ENCODE measurements around the gene APLP1. TPM values are rescaled to one million over a fixed set of nuclear protein-coding genes. Genes with fewer than 3 reads are reported as not detected.

APLP1 gene
- total RNA-seq, 1 experiment from 2014 or later = 2.0 TPM

DNA sequence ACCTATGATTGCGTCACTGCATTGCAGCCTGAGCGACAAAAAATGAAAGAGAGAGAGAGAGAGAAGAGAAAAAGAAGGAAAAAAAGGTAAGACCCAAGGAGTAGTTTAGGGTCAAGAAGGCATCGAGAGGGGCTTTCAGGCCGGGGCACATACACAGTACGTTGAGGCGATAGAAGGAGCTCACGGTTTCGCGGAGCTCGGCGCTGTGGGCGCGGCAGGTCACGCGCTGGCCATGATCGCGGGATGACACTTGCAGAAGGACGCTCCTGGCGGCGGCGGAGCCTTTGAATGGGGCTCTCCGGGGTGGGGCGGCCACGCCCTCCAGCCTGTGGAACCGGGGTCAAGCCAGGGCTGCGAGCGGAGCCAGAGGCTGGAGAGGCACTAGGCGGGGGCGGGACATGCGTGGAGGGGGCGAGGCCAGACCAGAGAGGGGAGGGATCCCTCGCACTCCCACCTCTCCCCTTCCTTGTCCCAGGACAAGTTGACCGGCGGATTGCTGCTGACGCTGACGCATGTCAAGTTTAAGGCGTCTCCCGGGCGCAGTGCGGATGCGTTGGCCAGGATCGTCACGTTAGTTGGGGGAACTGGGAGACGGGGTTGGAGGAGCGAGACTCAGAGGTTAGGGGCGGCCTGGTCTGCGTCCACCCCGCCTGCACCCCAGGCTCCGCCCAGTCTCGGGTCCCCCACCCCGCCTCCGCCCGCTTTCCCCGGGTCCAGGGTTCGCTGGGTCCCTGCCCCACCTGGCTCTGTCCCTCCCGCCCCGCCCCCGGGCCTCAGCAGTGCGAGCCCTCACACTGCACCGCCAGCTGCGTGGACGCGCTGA, 22.9 kb upstream of the APLP1 start:
- H3K4me1 ChIP-seq (replicated peaks; ENCODE audit: insufficient read depth) = no peaks in the 10 kb centered on the region
- CTCF ChIA-PET = no interaction called here
- H4K20me1 ChIP-seq (ENCODE audit: insufficient read depth) = no peaks in the 10 kb centered on the region
- peaks cover 81% of the 10 kb centered on the region for H3K27me3 ChIP-seq (ENCODE audit: insufficient read depth, low read depth)
- H3K4me3 ChIP-seq = no peak overlapping the region
- no peaks in the 10 kb centered on the region for H3K9me3 ChIP-seq (ENCODE audit: insufficient read depth, low read depth)
- H3K4me2 ChIP-seq = no peak overlapping the region
- TF ChIP-seq EZH2 (IDR thresholded peaks at IDR 0.05; ENCODE audit: low read depth) = no peak
- TF ChIP-seq CTCF (conservative IDR thresholded peaks at IDR 0.05) = no peak
- H3K36me3 ChIP-seq (ENCODE audit: low read depth) = no peaks in the 10 kb centered on the region
- POLR2A ChIA-PET (ENCODE audit: unreplicated experiment) = interaction anchor here (0.5 kb wide), 1 partner anchor 465 kb away, joined by 7 read pairs; no protein-coding TSS in a partner anchor
- no peaks in the 10 kb centered on the region for H3K9me2 ChIP-seq (ENCODE audit: insufficient read depth)
- H2AFZ ChIP-seq = no peak overlapping the region
- peak in 1 of 2 experiments; percentile 14 for DNase-seq
- H3K27ac ChIP-seq = no peak overlapping the region
- H3K79me2 ChIP-seq (ENCODE audit: low read depth) = no peaks in the 10 kb centered on the region
- no peaks in the 10 kb centered on the region for H3F3A ChIP-seq (ENCODE audit: insufficient read depth, low read depth)
- BruUV-seq (replicated peaks) = no TSS peak
- intact Hi-C loops (cut with micrococcal nuclease; ENCODE audit: unreplicated experiment) = no loop called here

DNA sequence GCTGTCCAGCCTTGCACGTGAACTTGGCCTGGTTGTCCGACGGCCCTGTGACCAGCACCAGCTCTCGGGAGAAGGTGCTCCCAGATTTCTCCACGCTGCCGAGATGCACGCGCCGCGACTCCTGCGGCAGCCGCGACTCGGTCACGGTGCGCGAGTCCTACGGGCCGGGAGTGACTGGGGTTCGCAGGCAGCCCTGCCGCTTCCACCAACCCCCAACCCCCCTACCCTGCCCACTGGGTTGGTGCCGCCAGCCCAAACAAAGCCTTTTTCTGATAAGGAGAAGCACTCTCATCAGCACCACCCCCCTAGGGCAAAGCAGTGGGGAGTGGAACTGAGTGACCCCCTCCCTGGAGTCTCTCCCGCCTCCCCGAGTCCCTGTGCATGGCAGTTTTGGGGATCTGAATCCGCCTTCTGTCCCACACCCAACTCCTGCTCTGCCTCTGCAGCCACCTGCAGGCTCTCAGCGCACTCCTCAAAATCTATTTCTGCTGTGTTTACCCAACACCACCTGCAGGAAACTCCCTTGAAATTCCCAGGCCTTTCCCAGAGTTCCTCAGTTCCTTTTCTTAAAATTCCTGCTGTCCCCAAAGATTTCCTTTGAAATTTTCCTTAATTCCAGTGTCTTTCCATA, 22.2 kb upstream of the APLP1 start:
- H3K4me3 ChIP-seq = no peak overlapping the region
- H3K27ac ChIP-seq = no peak overlapping the region
- H3K9me2 ChIP-seq (ENCODE audit: insufficient read depth) = no peaks in the 10 kb centered on the region
- H3K36me3 ChIP-seq (ENCODE audit: low read depth) = no peaks in the 10 kb centered on the region
- ChIA-PET CTCF (no interaction called here), POLR2A (ENCODE audit: unreplicated experiment) (no interaction called here)
- H3F3A ChIP-seq (ENCODE audit: insufficient read depth, low read depth) = no peaks in the 10 kb centered on the region
- no peak overlapping the region for H2AFZ ChIP-seq
- no peaks in the 10 kb centered on the region for H4K20me1 ChIP-seq (ENCODE audit: insufficient read depth)
- TF ChIP-seq CTCF (conservative IDR thresholded peaks at IDR 0.05) (no peak), EZH2 (IDR thresholded peaks at IDR 0.05; ENCODE audit: low read depth) (no peak)
- H3K4me1 ChIP-seq (replicated peaks; ENCODE audit: insufficient read depth) = no peaks in the 10 kb centered on the region
- H3K79me2 ChIP-seq (ENCODE audit: low read depth) = no peaks in the 10 kb centered on the region
- BruUV-seq (replicated peaks) = no TSS peak
- no peaks in the 10 kb centered on the region for H3K9me3 ChIP-seq (ENCODE audit: insufficient read depth, low read depth)
- no peak overlapping the region for H3K4me2 ChIP-seq
- no peak for DNase-seq
- peaks cover 81% of the 10 kb centered on the region for H3K27me3 ChIP-seq (ENCODE audit: insufficient read depth, low read depth)
- intact Hi-C loops (cut with micrococcal nuclease; ENCODE audit: unreplicated experiment) = no loop called here

GRCh38 chr19:35847911-35848310, 20.5 kb upstream of the APLP1 start:
- no peaks in the 10 kb centered on the region for H3F3A ChIP-seq (ENCODE audit: insufficient read depth, low read depth)
- H3K27me3 ChIP-seq (ENCODE audit: insufficient read depth, low read depth) = peaks cover 81% of the 10 kb centered on the region
- intact Hi-C loops (cut with micrococcal nuclease; ENCODE audit: unreplicated experiment) = no loop called here
- POLR2A ChIA-PET (ENCODE audit: unreplicated experiment) = no interaction called here
- CTCF ChIA-PET = no interaction called here
- H3K36me3 ChIP-seq (ENCODE audit: low read depth) = no peaks in the 10 kb centered on the region
- no peaks in the 10 kb centered on the region for H4K20me1 ChIP-seq (ENCODE audit: insufficient read depth)
- H3K4me3 ChIP-seq = no peak overlapping the region
- H2AFZ ChIP-seq = no peak overlapping the region
- H3K4me1 ChIP-seq (replicated peaks; ENCODE audit: insufficient read depth) = no peaks in the 10 kb centered on the region
- H3K9me3 ChIP-seq (ENCODE audit: insufficient read depth, low read depth) = no peaks in the 10 kb centered on the region
- no peak overlapping the region for H3K27ac ChIP-seq
- H3K79me2 ChIP-seq (ENCODE audit: low read depth) = no peaks in the 10 kb centered on the region
- BruUV-seq (replicated peaks) = no TSS peak
- no peak for TF ChIP-seq CTCF (conservative IDR thresholded peaks at IDR 0.05)
- no peaks in the 10 kb centered on the region for H3K9me2 ChIP-seq (ENCODE audit: insufficient read depth)
- DNase-seq = no peak
- H3K4me2 ChIP-seq = no peak overlapping the region
